HG03108 (cell line): Measurements from ENCODE around the gene PAQR3.

ENCODE experiments used
- ATAC-seq: cut with Tn5 transposase; IDR thresholded peaks from one replicate; pipeline ENCODE4 v1.9.1; 2021; ENCODE audit warnings: moderate library complexity; ENCODE audit not compliant: unreplicated experiment

Gene PAQR3

GRCh38 chr4:78938868-78939666, at the start of gene PAQR3:
TSS of gene PAQR3 (minus strand) at chr4:78939438. CDS start at chr4:78939224, 214 bp downstream.
- ATAC-seq, result peak; percentile 99

- ATAC-seq, result no peak
These were observed 48.4 kb upstream of the PAQR3 start for GRCh38 chr4:78987683-78988082.

GRCh38 chr4:78984593-78984992, 45.4 kb upstream of the PAQR3 start:
- no peak for ATAC-seq

- ATAC-seq, result no peak
These were observed 36.6 kb upstream of the PAQR3 start for GRCh38 chr4:78975865-78976264.

GRCh38 chr4:78971776-78972175, 32.5 kb upstream of the PAQR3 start:
- no peak for ATAC-seq

GRCh38 chr4:78971326-78971725, 32.1 kb upstream of the PAQR3 start:
- ATAC-seq, result no peak

GRCh38 chr4:78962597-78963115, 23.4 kb upstream of the PAQR3 start:
- no peak for ATAC-seq

- ATAC-seq, result no peak
These were observed 21.7 kb upstream of the PAQR3 start for GRCh38 chr4:78960926-78961325.

- no peak for ATAC-seq
These were observed 17.7 kb upstream of the PAQR3 start for GRCh38 chr4:78956975-78957374.

GRCh38 chr4:78953769-78954666, 14.8 kb upstream of the PAQR3 start:
- no peak for ATAC-seq

GRCh38 chr4:78953231-78953630, 14.0 kb upstream of the PAQR3 start:
- ATAC-seq, result no peak

GRCh38 chr4:78951862-78952472, 12.7 kb upstream of the PAQR3 start:
- peak; percentile 61 for ATAC-seq

GRCh38 chr4:78949735-78950134, 10.5 kb upstream of the PAQR3 start:
- ATAC-seq, result no peak

- no peak for ATAC-seq
These were observed 6.5 kb upstream of the PAQR3 start for GRCh38 chr4:78945651-78946179.

GRCh38 chr4:78944381-78944780, 5.1 kb upstream of the PAQR3 start:
- ATAC-seq, result no peak

- no peak for ATAC-seq
These were observed 1.5 kb upstream of the PAQR3 start for GRCh38 chr4:78940752-78941151.

- ATAC-seq, result peak; percentile 12
These were observed 400 bp upstream of the PAQR3 start for GRCh38 chr4:78939667-78940008.

- no peak for ATAC-seq
These were observed 767 bp downstream of the PAQR3 start for GRCh38 chr4:78938474-78938867.

- ATAC-seq, result no peak
These were observed 1.4 kb downstream of the PAQR3 start for GRCh38 chr4:78937837-78938236.

GRCh38 chr4:78936989-78937388, 2.2 kb downstream of the PAQR3 start:
- no peak for ATAC-seq

- no peak for ATAC-seq
These were observed 9.1 kb downstream of the PAQR3 start for GRCh38 chr4:78930016-78930629.
